HEK293 (cell line): ENCODE data around the gene SLC6A9.

Experiments used
- BCL11B ChIP-seq: fragments of 450-650 bp; formaldehyde crosslinking; IDR thresholded peaks from 2 replicates; pipeline ENCODE4 v1.5.1; 2016; ENCODE audit warnings: low read depth, missing biosample characterization, missing genetic modification characterization
- ZBTB7A ChIP-seq: fragments of 450-650 bp; formaldehyde crosslinking; IDR thresholded peaks from 2 replicates; pipeline ENCODE4 v1.5.1; 2016; ENCODE audit warnings: low read depth, missing biosample characterization, missing genetic modification characterization
- ZNF394 ChIP-seq: fragments of 450-650 bp; formaldehyde crosslinking; IDR thresholded peaks from 2 replicates; pipeline ENCODE4 v1.5.1; 2016; ENCODE audit warnings: missing biosample characterization, missing genetic modification characterization, mild to moderate bottlenecking, moderate library complexity, borderline replicate concordance
- ZNF416 ChIP-seq: fragments of 450-650 bp; formaldehyde crosslinking; IDR thresholded peaks from 2 replicates; pipeline ENCODE4 v1.5.1; 2016; ENCODE audit warnings: missing biosample characterization, missing genetic modification characterization
- TF ChIP-seq, protein P1 (sequence below): fragments of 450-650 bp; formaldehyde crosslinking; IDR thresholded peaks from 2 replicates; pipeline ENCODE4 v1.5.1; 2016; ENCODE audit warnings: missing biosample characterization, missing genetic modification characterization
- TF ChIP-seq, protein P2 (sequence below): fragments of 450-650 bp; formaldehyde crosslinking; conservative IDR thresholded peaks from 2 replicates; pipeline ENCODE4 v1.5.1; 2016; ENCODE audit warnings: low read depth, missing biosample characterization, missing genetic modification characterization

DNA sequence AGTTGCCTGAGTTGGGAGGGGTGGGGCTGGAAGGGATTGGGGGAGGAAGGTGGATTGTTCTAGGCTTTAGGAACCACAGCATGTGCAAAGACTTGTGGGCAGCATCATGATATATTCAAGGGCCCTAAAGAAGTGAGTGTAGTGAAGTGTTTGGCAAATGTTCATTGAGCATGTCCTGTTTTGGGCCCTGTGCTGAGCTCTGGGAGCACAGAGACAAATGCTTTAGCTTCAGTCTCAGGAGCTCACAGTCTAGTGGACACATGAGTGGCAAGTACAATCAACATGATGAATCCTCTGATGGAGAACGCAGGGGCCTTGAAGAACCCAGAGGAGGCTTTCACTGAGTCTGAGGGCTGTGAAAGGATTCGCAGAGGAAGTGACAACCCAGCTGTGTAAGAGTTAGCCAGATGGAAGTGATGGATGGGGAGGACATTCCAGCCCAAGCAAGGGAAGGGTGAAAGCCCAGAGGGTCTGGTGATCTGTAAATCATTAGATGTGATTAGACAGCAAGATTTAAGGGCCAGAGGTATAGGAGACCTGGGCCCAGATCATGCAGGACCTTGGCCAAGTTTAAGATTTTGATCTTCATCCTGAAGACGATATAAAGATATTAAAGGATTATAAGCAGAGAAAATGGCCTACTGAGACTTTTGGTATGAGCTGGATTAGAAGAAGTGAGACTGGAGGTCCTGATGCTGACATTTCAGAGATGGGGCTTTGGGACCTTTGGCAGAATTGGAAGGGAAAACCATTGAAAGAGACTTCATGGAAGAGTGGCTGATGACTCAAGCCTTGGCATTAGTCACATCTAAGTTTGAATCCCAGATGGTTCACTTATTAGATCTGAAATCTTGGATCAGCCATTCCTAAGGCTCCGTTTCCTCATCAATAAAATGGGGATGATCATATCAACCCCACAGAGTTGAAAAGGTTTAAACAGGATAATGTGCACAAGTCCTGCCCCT, 80.0 kb downstream of the SLC6A9 start:
- TF ChIP-seq ZNF394 (tag by site-specific recombination) (no peak), BCL11B (no peak), ZBTB7A (tag by site-specific recombination) (no peak), ZNF416 (tag by site-specific recombination) (no peak)
- TF ChIP-seq, protein P1, sequence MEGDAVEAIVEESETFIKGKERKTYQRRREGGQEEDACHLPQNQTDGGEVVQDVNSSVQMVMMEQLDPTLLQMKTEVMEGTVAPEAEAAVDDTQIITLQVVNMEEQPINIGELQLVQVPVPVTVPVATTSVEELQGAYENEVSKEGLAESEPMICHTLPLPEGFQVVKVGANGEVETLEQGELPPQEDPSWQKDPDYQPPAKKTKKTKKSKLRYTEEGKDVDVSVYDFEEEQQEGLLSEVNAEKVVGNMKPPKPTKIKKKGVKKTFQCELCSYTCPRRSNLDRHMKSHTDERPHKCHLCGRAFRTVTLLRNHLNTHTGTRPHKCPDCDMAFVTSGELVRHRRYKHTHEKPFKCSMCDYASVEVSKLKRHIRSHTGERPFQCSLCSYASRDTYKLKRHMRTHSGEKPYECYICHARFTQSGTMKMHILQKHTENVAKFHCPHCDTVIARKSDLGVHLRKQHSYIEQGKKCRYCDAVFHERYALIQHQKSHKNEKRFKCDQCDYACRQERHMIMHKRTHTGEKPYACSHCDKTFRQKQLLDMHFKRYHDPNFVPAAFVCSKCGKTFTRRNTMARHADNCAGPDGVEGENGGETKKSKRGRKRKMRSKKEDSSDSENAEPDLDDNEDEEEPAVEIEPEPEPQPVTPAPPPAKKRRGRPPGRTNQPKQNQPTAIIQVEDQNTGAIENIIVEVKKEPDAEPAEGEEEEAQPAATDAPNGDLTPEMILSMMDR = no peak
- TF ChIP-seq, protein P2, sequence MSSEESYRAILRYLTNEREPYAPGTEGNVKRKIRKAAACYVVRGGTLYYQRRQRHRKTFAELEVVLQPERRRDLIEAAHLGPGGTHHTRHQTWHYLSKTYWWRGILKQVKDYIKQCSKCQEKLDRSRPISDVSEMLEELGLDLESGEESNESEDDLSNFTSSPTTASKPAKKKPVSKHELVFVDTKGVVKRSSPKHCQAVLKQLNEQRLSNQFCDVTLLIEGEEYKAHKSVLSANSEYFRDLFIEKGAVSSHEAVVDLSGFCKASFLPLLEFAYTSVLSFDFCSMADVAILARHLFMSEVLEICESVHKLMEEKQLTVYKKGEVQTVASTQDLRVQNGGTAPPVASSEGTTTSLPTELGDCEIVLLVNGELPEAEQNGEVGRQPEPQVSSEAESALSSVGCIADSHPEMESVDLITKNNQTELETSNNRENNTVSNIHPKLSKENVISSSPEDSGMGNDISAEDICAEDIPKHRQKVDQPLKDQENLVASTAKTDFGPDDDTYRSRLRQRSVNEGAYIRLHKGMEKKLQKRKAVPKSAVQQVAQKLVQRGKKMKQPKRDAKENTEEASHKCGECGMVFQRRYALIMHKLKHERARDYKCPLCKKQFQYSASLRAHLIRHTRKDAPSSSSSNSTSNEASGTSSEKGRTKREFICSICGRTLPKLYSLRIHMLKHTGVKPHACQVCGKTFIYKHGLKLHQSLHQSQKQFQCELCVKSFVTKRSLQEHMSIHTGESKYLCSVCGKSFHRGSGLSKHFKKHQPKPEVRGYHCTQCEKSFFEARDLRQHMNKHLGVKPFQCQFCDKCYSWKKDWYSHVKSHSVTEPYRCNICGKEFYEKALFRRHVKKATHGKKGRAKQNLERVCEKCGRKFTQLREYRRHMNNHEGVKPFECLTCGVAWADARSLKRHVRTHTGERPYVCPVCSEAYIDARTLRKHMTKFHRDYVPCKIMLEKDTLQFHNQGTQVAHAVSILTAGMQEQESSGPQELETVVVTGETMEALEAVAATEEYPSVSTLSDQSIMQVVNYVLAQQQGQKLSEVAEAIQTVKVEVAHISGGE = no peak
